Stimulated activated CD4-positive, alpha-beta T cell treated with anti-CD3 and anti-CD28 coated beads, Interleukin-15, amount 100 ng/mL, for 1 hour (primary cell): ENCODE data around the gene TM2D3.

Source experiments
- DNase-seq, 2 donors: peaks; one replicate each; pipeline ENCODE4 v3.0.0-alpha.2; 2020; ENCODE audit warnings: low read depth in 1 of 2, low spot score in 1 of 2

Gene TM2D3

GRCh38 chr15:101625184-101625583 is 27.0 kb downstream of the TM2D3 start:
- DNase-seq: no peak

- no peak for DNase-seq
Observed at GRCh38 chr15:101623367-101624304, 28.5 kb downstream of the TM2D3 start.

GRCh38 chr15:101621961-101622360 is 30.2 kb downstream of the TM2D3 start:
- no peak for DNase-seq

- no peak for DNase-seq
Observed at GRCh38 chr15:101620671-101621070, 31.5 kb downstream of the TM2D3 start.

GRCh38 chr15:101619615-101619865 is 32.6 kb downstream of the TM2D3 start:
- DNase-seq: no peak

GRCh38 chr15:101618851-101619614 is 33.1 kb downstream of the TM2D3 start:
- no peak for DNase-seq

- no peak for DNase-seq
Observed at GRCh38 chr15:101618076-101618475, 34.1 kb downstream of the TM2D3 start.

- DNase-seq: no peak
Observed at GRCh38 chr15:101617390-101617965, 34.7 kb downstream of the TM2D3 start.

GRCh38 chr15:101615986-101616848 is 36.0 kb downstream of the TM2D3 start:
- DNase-seq: no peak

GRCh38 chr15:101615414-101615985 is 36.7 kb downstream of the TM2D3 start:
- no peak for DNase-seq

GRCh38 chr15:101614761-101615160 is 37.4 kb downstream of the TM2D3 start:
- DNase-seq: no peak

- DNase-seq: no peak
Observed at GRCh38 chr15:101614001-101614585, 38.1 kb downstream of the TM2D3 start.

GRCh38 chr15:101613130-101614000 is 38.8 kb downstream of the TM2D3 start:
- DNase-seq: no peak

GRCh38 chr15:101612676-101613075 is 39.5 kb downstream of the TM2D3 start:
- DNase-seq: no peak

GRCh38 chr15:101611580-101612299 is 40.4 kb downstream of the TM2D3 start:
- DNase-seq: no peak

- no peak for DNase-seq
Observed at GRCh38 chr15:101611007-101611406, 41.2 kb downstream of the TM2D3 start.

GRCh38 chr15:101610611-101611000 is 41.6 kb downstream of the TM2D3 start:
- DNase-seq: no peak

GRCh38 chr15:101609742-101610610 is 42.2 kb downstream of the TM2D3 start:
- DNase-seq: no peak
